Melanocyte of skin (primary cell): ENCODE results near the gene BPGM. TPM values are rescaled to one million over a fixed set of nuclear protein-coding genes. Genes with fewer than 3 reads are reported as not detected.

Source experiments
- total RNA-seq, 2 donors: library from RNA; depleted of rRNA; stranded (reverse); fragments of >200 nt; gene quantifications; 2 replicates each; pipeline ENCODE4 v1.2.3, GENCODE V29; 2012

BPGM gene
- total RNA-seq = 10 to 100 TPM; 21.3 to 32.6 TPM

GRCh38 chr7:134646425-134647305, at the start of gene BPGM:
Gene BPGM (plus strand): TSS chr7:134646853. CDS start chr7:134661508, 14,655 bp downstream.

Other genes with a start within 250 kb of the BPGM start
- 100 to 1,000 TPM in 1 of 2 donors, 10 to 100 TPM in 1; 96.7 to 137 TPM for gene AKR1B1, start 187.8 kb upstream of the BPGM start, total RNA-seq
- gene AKR1B10, start 119.3 kb upstream of the BPGM start, total RNA-seq = under 1 TPM in 1 of 2 donors, not detected in 1; 0.34 TPM
- gene AKR1B15, start 97.7 kb upstream of the BPGM start, total RNA-seq = not detected
- gene CALD1, start 132.8 kb downstream of the BPGM start, total RNA-seq = 100 to 1,000 TPM; 111 to 141 TPM